HG03558 (cell line): ENCODE data around the gene SLC7A14.
A peak's percentile ranks its signal among the peaks of the same experiment; 100 is the strongest.
"Not testable (repeated sequence)": the region's sequence is repeated elsewhere in the genome, so short reads cannot be mapped to it uniquely, and the experiment has no call there.

Experiments
- ATAC-seq: cut with Tn5 transposase; IDR thresholded peaks from one replicate; pipeline ENCODE4 v1.9.1; 2021; ENCODE audit warnings: moderate number of reproducible peaks; ENCODE audit not compliant: unreplicated experiment; ENCODE audit errors: extremely low read depth

Gene SLC7A14

GRCh38 chr3:170598091-170598502 lies 12.2 kb upstream of the SLC7A14 start:
- no peak for ATAC-seq

- ATAC-seq: no peak
Measured at GRCh38 chr3:170594528-170594927, 8.7 kb upstream of the SLC7A14 start.

- ATAC-seq: no peak
Measured at GRCh38 chr3:170593634-170594033, 7.8 kb upstream of the SLC7A14 start.

- no peak for ATAC-seq
Measured at GRCh38 chr3:170589113-170589512, 3.2 kb upstream of the SLC7A14 start.

GRCh38 chr3:170585008-170585936 lies 603 bp downstream of the SLC7A14 start:
- ATAC-seq: no peak

- no peak for ATAC-seq
Measured at GRCh38 chr3:170584585-170585007, 1.3 kb downstream of the SLC7A14 start.

GRCh38 chr3:170579646-170580045 lies 6.2 kb downstream of the SLC7A14 start:
- no peak for ATAC-seq

- peak; percentile 98 for ATAC-seq
Measured at GRCh38 chr3:170572665-170573253, 13.1 kb downstream of the SLC7A14 start.

GRCh38 chr3:170567598-170567997 lies 18.3 kb downstream of the SLC7A14 start:
- ATAC-seq: not testable (repeated sequence)

- no peak for ATAC-seq
Measured at GRCh38 chr3:170566413-170566812, 19.5 kb downstream of the SLC7A14 start.

GRCh38 chr3:170565495-170565894 lies 20.4 kb downstream of the SLC7A14 start:
- ATAC-seq: no peak

GRCh38 chr3:170564664-170565063 lies 21.2 kb downstream of the SLC7A14 start:
- ATAC-seq: no peak

GRCh38 chr3:170563712-170564423 lies 22.0 kb downstream of the SLC7A14 start:
- peak; percentile 82 for ATAC-seq

- ATAC-seq: no peak
Measured at GRCh38 chr3:170562080-170562479, 23.8 kb downstream of the SLC7A14 start.

GRCh38 chr3:170560717-170561382 lies 25.0 kb downstream of the SLC7A14 start:
- ATAC-seq: no peak

- no peak for ATAC-seq
Measured at GRCh38 chr3:170560296-170560695, 25.6 kb downstream of the SLC7A14 start.

GRCh38 chr3:170558427-170558826 lies 27.4 kb downstream of the SLC7A14 start:
- no peak for ATAC-seq

- ATAC-seq: no peak
Measured at GRCh38 chr3:170555329-170555728, 30.5 kb downstream of the SLC7A14 start.

GRCh38 chr3:170553788-170554757 lies 31.8 kb downstream of the SLC7A14 start:
- no peak for ATAC-seq
